HepG2 (cell line): Measurements from ENCODE around the gene TMEM221. TPM values are rescaled to one million over a fixed set of nuclear protein-coding genes. Genes with fewer than 3 reads are reported as not detected.

Experiments
- AGO2 ChIP-seq: fragments of 200-400 bp; formaldehyde crosslinking; optimal IDR thresholded peaks from 2 replicates; pipeline ENCODE3; 2017; ENCODE audit warnings: mild to moderate bottlenecking, low read depth, low read length, moderate library complexity
- ARNT2 ChIP-seq: sonication (generic); formaldehyde crosslinking; IDR thresholded peaks from 2 replicates; pipeline ENCODE4 v1.8.0; 2022; ENCODE audit warnings: mild to moderate bottlenecking, low read depth, missing genetic modification reagents, moderate library complexity
- GFI1 ChIP-seq: sonication (generic); formaldehyde crosslinking; IDR thresholded peaks from 2 replicates; pipeline ENCODE4 v1.5.0; 2020; ENCODE audit warnings: missing genetic modification reagents, mild to moderate bottlenecking, borderline replicate concordance
- JUNB ChIP-seq: sonication (generic); formaldehyde crosslinking; IDR thresholded peaks from 2 replicates; pipeline ENCODE4 v1.8.0; 2022; ENCODE audit warnings: missing genetic modification reagents, mild to moderate bottlenecking, borderline replicate concordance
- KLF13 ChIP-seq: sonication (generic); formaldehyde crosslinking; IDR thresholded peaks from 2 replicates; pipeline ENCODE4 v1.4.0; 2020; ENCODE audit warnings: mild to moderate bottlenecking, missing genetic modification reagents
- MTA1 ChIP-seq: sonication (generic); formaldehyde crosslinking; IDR thresholded peaks from 2 replicates; pipeline ENCODE4 v1.4.0; 2020; ENCODE audit warnings: missing genetic modification reagents, mild to moderate bottlenecking, borderline replicate concordance
- NFIC ChIP-seq: IDR thresholded peaks from 2 replicates; pipeline ENCODE4 v1.6.1; 2012; ENCODE audit warnings: mild to moderate bottlenecking, low read length, inconsistent platforms
- NR2F2 ChIP-seq: IDR thresholded peaks from 2 replicates; pipeline ENCODE4 v1.6.1; 2012; ENCODE audit warnings: low read depth, inconsistent platforms, borderline replicate concordance
- PLRG1 ChIP-seq: fragments of 450-650 bp; conservative IDR thresholded peaks from 2 replicates; pipeline ENCODE4 v1.6.1; 2016
- TCF7L2 ChIP-seq: IDR thresholded peaks from 2 replicates; pipeline ENCODE4 v1.6.1; 2011; ENCODE audit warnings: mild to moderate bottlenecking, low read depth, low read length, moderate library complexity
- ZMYM4 ChIP-seq: sonication (generic); formaldehyde crosslinking; IDR thresholded peaks from 2 replicates; pipeline ENCODE4 v1.8.1; 2023; ENCODE audit warnings: mild to moderate bottlenecking, missing genetic modification reagents
- ZNF121 ChIP-seq: sonication (generic); formaldehyde crosslinking; IDR thresholded peaks from 2 replicates; pipeline ENCODE4 v1.5.0; 2020; ENCODE audit warnings: mild to moderate bottlenecking, missing genetic modification reagents
- ZNF3 ChIP-seq: IDR thresholded peaks from 2 replicates; pipeline ENCODE4 v1.7.0; 2017; ENCODE audit warnings: inconsistent platforms
- ZNF7 ChIP-seq: IDR thresholded peaks from 2 replicates; pipeline ENCODE4 v1.6.1; 2016; ENCODE audit warnings: missing biosample characterization, missing genetic modification reagents
- ZNF772 ChIP-seq: sonication (generic); formaldehyde crosslinking; IDR thresholded peaks from 2 replicates; pipeline ENCODE4 v1.5.0; 2020; ENCODE audit warnings: mild to moderate bottlenecking, missing genetic modification reagents
- ZNF839 ChIP-seq: sonication (generic); formaldehyde crosslinking; IDR thresholded peaks from 2 replicates; pipeline ENCODE4 v1.4.0; 2020; ENCODE audit warnings: missing genetic modification reagents, mild to moderate bottlenecking, borderline replicate concordance
- ZZZ3 ChIP-seq: sonication (generic); formaldehyde crosslinking; IDR thresholded peaks from 2 replicates; pipeline ENCODE4 v1.4.0; 2020; ENCODE audit warnings: missing genetic modification reagents, mild to moderate bottlenecking, borderline replicate concordance
- polyA plus RNA-seq, 8 experiments: library from polyadenylated mRNA; depleted of rRNA in 3 of 8; stranded (reverse) in 7 of 8; unstranded in 1 of 8; fragments of >200 nt; fragmentation: Illumina TruSeq in 4 of 8; extraction: Trizol in 4 of 8; gene quantifications; 2 replicates each; pipeline versions ENCODE4 v1.2.1 to v1.2.3, GENCODE V29; 2011 to 2016; ENCODE audit warnings: low read depth in 4 of 8, missing spikeins in 1 of 8, mixed read lengths in 1 of 8; ENCODE audit not compliant: insufficient read depth in 1 of 8
- total RNA-seq, 5 experiments: library from RNA; depleted of rRNA; stranded (reverse); fragments of >200 nt; fragmentation: Illumina TruSeq; extraction: Trizol; gene quantifications; 2 replicates each; pipeline ENCODE4 v1.2.3, GENCODE V29; 2016; ENCODE audit warnings: low read depth in 1 of 5
- TF ChIP-seq, protein P1 (sequence below): sonication (generic); formaldehyde crosslinking; IDR thresholded peaks from 2 replicates; pipeline ENCODE4 v1.8.0; 2022; ENCODE audit warnings: mild to moderate bottlenecking, missing genetic modification reagents, moderate library complexity
- TF ChIP-seq, protein P2 (sequence below): sonication (generic); formaldehyde crosslinking; IDR thresholded peaks from 2 replicates; pipeline ENCODE4 v1.4.0; 2020; ENCODE audit warnings: mild to moderate bottlenecking, missing genetic modification reagents
- TF ChIP-seq, protein P3 (sequence below): IDR thresholded peaks from 2 replicates; pipeline ENCODE4 v1.6.1; 2012; ENCODE audit warnings: low read length, improper control_type of control experiment
- TF ChIP-seq, protein P4 (sequence below): sonication (generic); formaldehyde crosslinking; IDR thresholded peaks from 2 replicates; pipeline ENCODE4 v1.5.0; 2020; ENCODE audit warnings: mild to moderate bottlenecking, missing genetic modification reagents

The TMEM221 gene
- total and polyA plus RNA-seq, 2 of the 13 experiments (the other 11 are each of a cell fraction or from before 2014, with no cell fraction given): 0.33 to 0.77 TPM

DNA sequence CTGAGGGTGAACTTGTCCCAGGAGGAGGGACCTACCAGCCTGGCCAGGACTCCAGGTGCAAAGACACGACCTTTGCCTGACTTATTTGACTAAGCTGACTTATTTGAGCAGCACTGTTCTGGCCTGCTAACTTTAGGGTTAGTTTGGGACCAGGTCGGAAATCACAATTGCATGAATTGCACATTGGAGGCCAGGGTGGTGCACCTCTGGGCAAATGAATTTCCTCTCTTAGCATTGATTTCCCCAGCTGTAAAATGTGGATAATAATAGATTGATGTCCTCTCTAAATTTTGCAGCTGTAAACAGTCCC lies 41.6 kb downstream of the TMEM221 start (continued):
- TF ChIP-seq ZMYM4 (CRISPR knock-in tag) (0 out of 2 replicates have a peak, but pooled peaks have one; percentile 3), ZNF3 (no peak), TCF7L2 (no peak), MTA1 (no peak), JUNB (CRISPR knock-in tag) (no peak), ZNF7 (CRISPR knock-in tag) (no peak), ZNF121 (CRISPR knock-in tag) (peak; percentile 80), PLRG1 (no peak), ZZZ3 (CRISPR knock-in tag) (no peak), ZNF772 (no peak), ARNT2 (CRISPR knock-in tag) (no peak), NR2F2 (no peak), NFIC (no peak), ZNF839 (no peak), GFI1 (no peak), KLF13 (CRISPR knock-in tag) (no peak), AGO2 (no peak)
- TF ChIP-seq, protein P1, sequence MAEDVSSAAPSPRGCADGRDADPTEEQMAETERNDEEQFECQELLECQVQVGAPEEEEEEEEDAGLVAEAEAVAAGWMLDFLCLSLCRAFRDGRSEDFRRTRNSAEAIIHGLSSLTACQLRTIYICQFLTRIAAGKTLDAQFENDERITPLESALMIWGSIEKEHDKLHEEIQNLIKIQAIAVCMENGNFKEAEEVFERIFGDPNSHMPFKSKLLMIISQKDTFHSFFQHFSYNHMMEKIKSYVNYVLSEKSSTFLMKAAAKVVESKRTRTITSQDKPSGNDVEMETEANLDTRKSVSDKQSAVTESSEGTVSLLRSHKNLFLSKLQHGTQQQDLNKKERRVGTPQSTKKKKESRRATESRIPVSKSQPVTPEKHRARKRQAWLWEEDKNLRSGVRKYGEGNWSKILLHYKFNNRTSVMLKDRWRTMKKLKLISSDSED (CRISPR knock-in tag): no peak
- TF ChIP-seq, protein P2, sequence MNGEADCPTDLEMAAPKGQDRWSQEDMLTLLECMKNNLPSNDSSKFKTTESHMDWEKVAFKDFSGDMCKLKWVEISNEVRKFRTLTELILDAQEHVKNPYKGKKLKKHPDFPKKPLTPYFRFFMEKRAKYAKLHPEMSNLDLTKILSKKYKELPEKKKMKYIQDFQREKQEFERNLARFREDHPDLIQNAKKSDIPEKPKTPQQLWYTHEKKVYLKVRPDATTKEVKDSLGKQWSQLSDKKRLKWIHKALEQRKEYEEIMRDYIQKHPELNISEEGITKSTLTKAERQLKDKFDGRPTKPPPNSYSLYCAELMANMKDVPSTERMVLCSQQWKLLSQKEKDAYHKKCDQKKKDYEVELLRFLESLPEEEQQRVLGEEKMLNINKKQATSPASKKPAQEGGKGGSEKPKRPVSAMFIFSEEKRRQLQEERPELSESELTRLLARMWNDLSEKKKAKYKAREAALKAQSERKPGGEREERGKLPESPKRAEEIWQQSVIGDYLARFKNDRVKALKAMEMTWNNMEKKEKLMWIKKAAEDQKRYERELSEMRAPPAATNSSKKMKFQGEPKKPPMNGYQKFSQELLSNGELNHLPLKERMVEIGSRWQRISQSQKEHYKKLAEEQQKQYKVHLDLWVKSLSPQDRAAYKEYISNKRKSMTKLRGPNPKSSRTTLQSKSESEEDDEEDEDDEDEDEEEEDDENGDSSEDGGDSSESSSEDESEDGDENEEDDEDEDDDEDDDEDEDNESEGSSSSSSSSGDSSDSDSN (CRISPR knock-in tag): no peak
- TF ChIP-seq, protein P3, sequence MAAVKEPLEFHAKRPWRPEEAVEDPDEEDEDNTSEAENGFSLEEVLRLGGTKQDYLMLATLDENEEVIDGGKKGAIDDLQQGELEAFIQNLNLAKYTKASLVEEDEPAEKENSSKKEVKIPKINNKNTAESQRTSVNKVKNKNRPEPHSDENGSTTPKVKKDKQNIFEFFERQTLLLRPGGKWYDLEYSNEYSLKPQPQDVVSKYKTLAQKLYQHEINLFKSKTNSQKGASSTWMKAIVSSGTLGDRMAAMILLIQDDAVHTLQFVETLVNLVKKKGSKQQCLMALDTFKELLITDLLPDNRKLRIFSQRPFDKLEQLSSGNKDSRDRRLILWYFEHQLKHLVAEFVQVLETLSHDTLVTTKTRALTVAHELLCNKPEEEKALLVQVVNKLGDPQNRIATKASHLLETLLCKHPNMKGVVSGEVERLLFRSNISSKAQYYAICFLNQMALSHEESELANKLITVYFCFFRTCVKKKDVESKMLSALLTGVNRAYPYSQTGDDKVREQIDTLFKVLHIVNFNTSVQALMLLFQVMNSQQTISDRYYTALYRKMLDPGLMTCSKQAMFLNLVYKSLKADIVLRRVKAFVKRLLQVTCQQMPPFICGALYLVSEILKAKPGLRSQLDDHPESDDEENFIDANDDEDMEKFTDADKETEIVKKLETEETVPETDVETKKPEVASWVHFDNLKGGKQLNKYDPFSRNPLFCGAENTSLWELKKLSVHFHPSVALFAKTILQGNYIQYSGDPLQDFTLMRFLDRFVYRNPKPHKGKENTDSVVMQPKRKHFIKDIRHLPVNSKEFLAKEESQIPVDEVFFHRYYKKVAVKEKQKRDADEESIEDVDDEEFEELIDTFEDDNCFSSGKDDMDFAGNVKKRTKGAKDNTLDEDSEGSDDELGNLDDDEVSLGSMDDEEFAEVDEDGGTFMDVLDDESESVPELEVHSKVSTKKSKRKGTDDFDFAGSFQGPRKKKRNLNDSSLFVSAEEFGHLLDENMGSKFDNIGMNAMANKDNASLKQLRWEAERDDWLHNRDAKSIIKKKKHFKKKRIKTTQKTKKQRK: no peak
- TF ChIP-seq, protein P4, sequence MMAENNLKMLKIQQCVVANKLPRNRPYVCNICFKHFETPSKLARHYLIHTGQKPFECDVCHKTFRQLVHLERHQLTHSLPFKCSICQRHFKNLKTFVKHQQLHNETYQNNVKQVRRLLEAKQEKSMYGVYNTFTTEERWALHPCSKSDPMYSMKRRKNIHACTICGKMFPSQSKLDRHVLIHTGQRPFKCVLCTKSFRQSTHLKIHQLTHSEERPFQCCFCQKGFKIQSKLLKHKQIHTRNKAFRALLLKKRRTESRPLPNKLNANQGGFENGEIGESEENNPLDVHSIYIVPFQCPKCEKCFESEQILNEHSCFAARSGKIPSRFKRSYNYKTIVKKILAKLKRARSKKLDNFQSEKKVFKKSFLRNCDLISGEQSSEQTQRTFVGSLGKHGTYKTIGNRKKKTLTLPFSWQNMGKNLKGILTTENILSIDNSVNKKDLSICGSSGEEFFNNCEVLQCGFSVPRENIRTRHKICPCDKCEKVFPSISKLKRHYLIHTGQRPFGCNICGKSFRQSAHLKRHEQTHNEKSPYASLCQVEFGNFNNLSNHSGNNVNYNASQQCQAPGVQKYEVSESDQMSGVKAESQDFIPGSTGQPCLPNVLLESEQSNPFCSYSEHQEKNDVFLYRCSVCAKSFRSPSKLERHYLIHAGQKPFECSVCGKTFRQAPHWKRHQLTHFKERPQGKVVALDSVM (CRISPR knock-in tag): peak; percentile 64
